ENCODE measurements around the gene EPHA1. TPM values are rescaled to one million over a fixed set of nuclear protein-coding genes. Genes with fewer than 3 reads are reported as not detected.

The EPHA1 gene
- total and polyA plus RNA-seq, 2 experiments from 2014 or later: 60.7 to 154 TPM

DNA sequence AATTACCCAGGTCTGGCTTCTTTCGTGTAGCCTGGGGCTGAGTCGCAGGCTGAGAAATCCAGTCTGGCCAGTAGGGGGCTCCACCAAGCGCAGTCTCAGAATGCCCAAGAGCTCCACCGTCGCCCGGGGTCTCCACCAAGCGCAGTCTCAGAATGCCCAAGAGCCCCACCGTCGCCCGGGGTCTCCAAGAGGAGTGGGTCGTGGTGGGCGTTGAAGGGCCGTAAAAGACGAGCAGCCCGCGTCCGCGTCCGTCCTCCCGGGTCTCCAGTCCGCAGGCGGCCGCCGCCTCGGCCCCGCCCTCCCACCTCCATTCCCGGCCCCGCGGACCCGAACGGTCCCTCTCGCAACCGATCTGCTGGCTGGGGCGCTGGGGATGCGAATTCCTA is 28.4 kb downstream of the EPHA1 start:
- Histone ChIP-seq H3F3A (replicated peaks; ENCODE audit: low read depth) (peaks cover 12% of the 10 kb centered on the region; the same call in 1 of the 2 replicates), H3K27ac (ENCODE audit: low read depth) (peak overlapping the region; percentile 99), H3K36me3 (ENCODE audit: insufficient read depth) (peaks cover 7% of the 10 kb centered on the region; the same call in 1 of the 2 replicates), H3K4me3 (peak overlapping the region; percentile 99), H3K4me2 (peak overlapping the region; percentile 95), H3K9me2 (ENCODE audit: insufficient read depth) (no peaks in the 10 kb centered on the region), H3K4me1 (ENCODE audit: insufficient read depth) (peaks cover 29% of the 10 kb centered on the region), H2AFZ (peak overlapping the region; percentile 72), H3K79me2 (replicated peaks; ENCODE audit: insufficient read depth) (peaks cover 46% of the 10 kb centered on the region), H4K20me1 (replicated peaks; ENCODE audit: insufficient read depth) (peaks cover 28% of the 10 kb centered on the region), H3K27me3 (ENCODE audit: insufficient read depth) (no peaks in the 10 kb centered on the region)
- DNase-seq (ENCODE audit: low spot score): peak; percentile 92
- Mint-ChIP-seq H3K27me3 (ENCODE audit: insufficient read depth, low read depth, poor library complexity) (peaks cover 4% of the 10 kb centered on the region), H3K4me1 (peaks cover 34% of the 10 kb centered on the region), H3K27ac (peak overlapping the region; percentile 76; the same call in 1 of the 2 replicates), H3K9me3 (no peaks in the 10 kb centered on the region; the same call in 2 of the 3 replicates), H3K36me3 (ENCODE audit: low read depth) (peaks cover 11% of the 10 kb centered on the region; the same call in 2 of the 3 replicates), H3K4me3 (peak overlapping the region; percentile 73)
- peak; percentile 67 for ATAC-seq
- TF ChIP-seq, protein P1, sequence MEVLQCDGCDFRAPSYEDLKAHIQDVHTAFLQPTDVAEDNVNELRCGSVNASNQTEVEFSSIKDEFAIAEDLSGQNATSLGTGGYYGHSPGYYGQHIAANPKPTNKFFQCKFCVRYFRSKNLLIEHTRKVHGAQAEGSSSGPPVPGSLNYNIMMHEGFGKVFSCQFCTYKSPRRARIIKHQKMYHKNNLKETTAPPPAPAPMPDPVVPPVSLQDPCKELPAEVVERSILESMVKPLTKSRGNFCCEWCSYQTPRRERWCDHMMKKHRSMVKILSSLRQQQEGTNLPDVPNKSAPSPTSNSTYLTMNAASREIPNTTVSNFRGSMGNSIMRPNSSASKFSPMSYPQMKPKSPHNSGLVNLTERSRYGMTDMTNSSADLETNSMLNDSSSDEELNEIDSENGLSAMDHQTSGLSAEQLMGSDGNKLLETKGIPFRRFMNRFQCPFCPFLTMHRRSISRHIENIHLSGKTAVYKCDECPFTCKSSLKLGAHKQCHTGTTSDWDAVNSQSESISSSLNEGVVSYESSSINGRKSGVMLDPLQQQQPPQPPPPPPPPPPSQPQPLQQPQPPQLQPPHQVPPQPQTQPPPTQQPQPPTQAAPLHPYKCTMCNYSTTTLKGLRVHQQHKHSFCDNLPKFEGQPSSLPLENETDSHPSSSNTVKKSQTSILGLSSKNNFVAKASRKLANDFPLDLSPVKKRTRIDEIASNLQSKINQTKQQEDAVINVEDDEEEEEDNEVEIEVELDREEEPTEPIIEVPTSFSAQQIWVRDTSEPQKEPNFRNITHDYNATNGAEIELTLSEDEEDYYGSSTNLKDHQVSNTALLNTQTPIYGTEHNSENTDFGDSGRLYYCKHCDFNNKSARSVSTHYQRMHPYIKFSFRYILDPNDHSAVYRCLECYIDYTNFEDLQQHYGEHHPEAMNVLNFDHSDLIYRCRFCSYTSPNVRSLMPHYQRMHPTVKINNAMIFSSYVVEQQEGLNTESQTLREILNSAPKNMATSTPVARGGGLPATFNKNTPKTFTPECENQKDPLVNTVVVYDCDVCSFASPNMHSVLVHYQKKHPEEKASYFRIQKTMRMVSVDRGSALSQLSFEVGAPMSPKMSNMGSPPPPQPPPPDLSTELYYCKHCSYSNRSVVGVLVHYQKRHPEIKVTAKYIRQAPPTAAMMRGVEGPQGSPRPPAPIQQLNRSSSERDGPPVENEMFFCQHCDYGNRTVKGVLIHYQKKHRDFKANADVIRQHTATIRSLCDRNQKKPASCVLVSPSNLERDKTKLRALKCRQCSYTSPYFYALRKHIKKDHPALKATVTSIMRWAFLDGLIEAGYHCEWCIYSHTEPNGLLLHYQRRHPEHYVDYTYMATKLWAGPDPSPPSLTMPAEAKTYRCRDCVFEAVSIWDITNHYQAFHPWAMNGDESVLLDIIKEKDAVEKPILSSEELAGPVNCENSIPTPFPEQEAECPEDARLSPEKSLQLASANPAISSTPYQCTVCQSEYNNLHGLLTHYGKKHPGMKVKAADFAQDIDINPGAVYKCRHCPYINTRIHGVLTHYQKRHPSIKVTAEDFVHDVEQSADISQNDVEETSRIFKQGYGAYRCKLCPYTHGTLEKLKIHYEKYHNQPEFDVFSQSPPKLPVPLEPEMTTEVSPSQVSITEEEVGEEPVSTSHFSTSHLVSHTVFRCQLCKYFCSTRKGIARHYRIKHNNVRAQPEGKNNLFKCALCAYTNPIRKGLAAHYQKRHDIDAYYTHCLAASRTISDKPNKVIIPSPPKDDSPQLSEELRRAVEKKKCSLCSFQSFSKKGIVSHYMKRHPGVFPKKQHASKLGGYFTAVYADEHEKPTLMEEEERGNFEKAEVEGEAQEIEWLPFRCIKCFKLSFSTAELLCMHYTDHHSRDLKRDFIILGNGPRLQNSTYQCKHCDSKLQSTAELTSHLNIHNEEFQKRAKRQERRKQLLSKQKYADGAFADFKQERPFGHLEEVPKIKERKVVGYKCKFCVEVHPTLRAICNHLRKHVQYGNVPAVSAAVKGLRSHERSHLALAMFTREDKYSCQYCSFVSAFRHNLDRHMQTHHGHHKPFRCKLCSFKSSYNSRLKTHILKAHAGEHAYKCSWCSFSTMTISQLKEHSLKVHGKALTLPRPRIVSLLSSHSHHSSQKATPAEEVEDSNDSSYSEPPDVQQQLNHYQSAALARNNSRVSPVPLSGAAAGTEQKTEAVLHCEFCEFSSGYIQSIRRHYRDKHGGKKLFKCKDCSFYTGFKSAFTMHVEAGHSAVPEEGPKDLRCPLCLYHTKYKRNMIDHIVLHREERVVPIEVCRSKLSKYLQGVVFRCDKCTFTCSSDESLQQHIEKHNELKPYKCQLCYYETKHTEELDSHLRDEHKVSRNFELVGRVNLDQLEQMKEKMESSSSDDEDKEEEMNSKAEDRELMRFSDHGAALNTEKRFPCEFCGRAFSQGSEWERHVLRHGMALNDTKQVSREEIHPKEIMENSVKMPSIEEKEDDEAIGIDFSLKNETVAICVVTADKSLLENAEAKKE (CRISPR knock-in tag; IDR thresholded peaks at IDR 0.05): no peak
- TF ChIP-seq, protein P2, sequence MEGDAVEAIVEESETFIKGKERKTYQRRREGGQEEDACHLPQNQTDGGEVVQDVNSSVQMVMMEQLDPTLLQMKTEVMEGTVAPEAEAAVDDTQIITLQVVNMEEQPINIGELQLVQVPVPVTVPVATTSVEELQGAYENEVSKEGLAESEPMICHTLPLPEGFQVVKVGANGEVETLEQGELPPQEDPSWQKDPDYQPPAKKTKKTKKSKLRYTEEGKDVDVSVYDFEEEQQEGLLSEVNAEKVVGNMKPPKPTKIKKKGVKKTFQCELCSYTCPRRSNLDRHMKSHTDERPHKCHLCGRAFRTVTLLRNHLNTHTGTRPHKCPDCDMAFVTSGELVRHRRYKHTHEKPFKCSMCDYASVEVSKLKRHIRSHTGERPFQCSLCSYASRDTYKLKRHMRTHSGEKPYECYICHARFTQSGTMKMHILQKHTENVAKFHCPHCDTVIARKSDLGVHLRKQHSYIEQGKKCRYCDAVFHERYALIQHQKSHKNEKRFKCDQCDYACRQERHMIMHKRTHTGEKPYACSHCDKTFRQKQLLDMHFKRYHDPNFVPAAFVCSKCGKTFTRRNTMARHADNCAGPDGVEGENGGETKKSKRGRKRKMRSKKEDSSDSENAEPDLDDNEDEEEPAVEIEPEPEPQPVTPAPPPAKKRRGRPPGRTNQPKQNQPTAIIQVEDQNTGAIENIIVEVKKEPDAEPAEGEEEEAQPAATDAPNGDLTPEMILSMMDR (conservative IDR thresholded peaks at IDR 0.05; ENCODE audit: low read depth in 2 of 2): peak; percentile 75 to 90

Measured in GM23338 (cell line).